A673 (cell line): ENCODE data around the gene ZNF425. TPM values are rescaled to one million over a fixed set of nuclear protein-coding genes. Genes with fewer than 3 reads are reported as not detected.

Experiments
- BruUV-seq: library from RNA; stranded (reverse); fragments of 400-500 nt; replicated peaks from 2 replicates; lab custom pipeline; 2021; lab: Mats Ljungman, UMichigan
- CTCF ChIA-PET: fragments of 300-600 bp; sonication (Branson Sonifier 250); formaldehyde crosslinking; loops from one replicate; lab custom pipeline; 2022; ENCODE audit warnings: antibody characterized with exemption; lab: Charles Lee
- POLR2A ChIA-PET: fragments of 300-600 bp; sonication (Branson Sonifier 250); formaldehyde crosslinking; loops from one replicate; lab custom pipeline; 2022; ENCODE audit warnings: antibody characterized with exemption; ENCODE audit not compliant: low non-redundant PET; lab: Charles Lee
- DNase-seq: peaks from one replicate; pipeline ENCODE4 v3.0.0-alpha.2; 2015; ENCODE audit warnings: low spot score
- H3K27ac ChIP-seq: fragments of 200-600 bp; sonication (generic); 2 replicates; pipeline ENCODE4 v1.5.1; 2016; ENCODE audit warnings: mixed run types, low read depth, mild to moderate bottlenecking, mixed read lengths, antibody characterized with exemption, low read length; ENCODE audit not compliant: poor library complexity, severe bottlenecking
- H3K27me3 ChIP-seq: fragments of 200-600 bp; sonication (generic); replicated peaks from 2 replicates; pipeline ENCODE4 v1.6.1; 2017; ENCODE audit warnings: mixed run types, low read depth, mild to moderate bottlenecking, mixed read lengths, antibody characterized with exemption, low read length; ENCODE audit not compliant: insufficient read depth, poor library complexity
- H3K36me3 ChIP-seq: fragments of 200-600 bp; sonication (generic); 2 replicates; pipeline ENCODE4 v1.6.1; 2016; ENCODE audit warnings: mixed run types, mild to moderate bottlenecking, mixed read lengths, antibody characterized with exemption, low read length; ENCODE audit not compliant: insufficient read depth, poor library complexity, severe bottlenecking
- H3K4me1 ChIP-seq: fragments of 200-600 bp; sonication (generic); 2 replicates; pipeline ENCODE4 v1.6.1; 2017; ENCODE audit warnings: mixed run types, mild to moderate bottlenecking, mixed read lengths, antibody characterized with exemption, low read length; ENCODE audit not compliant: insufficient read depth, poor library complexity, severe bottlenecking
- H3K4me3 ChIP-seq: fragments of 200-600 bp; sonication (generic); 2 replicates; pipeline ENCODE4 v1.5.1; 2016; ENCODE audit warnings: low read depth, mixed run types, mild to moderate bottlenecking, mixed read lengths, low read length; ENCODE audit not compliant: poor library complexity, severe bottlenecking
- H3K9me3 ChIP-seq: fragments of 200-600 bp; sonication (generic); 2 replicates; pipeline ENCODE4 v1.6.1; 2016; ENCODE audit warnings: mixed run types, low read depth, mild to moderate bottlenecking, mixed read lengths, antibody characterized with exemption, low read length; ENCODE audit not compliant: poor library complexity, severe bottlenecking
- EZH2 ChIP-seq: fragments of 200-600 bp; sonication (generic); IDR thresholded peaks from 2 replicates; pipeline ENCODE4 v1.6.1; 2017; ENCODE audit warnings: borderline replicate concordance, low read depth, mild to moderate bottlenecking, mixed read lengths, antibody characterized with exemption, low read length; ENCODE audit not compliant: poor library complexity, severe bottlenecking
- intact Hi-C: fragments of 100-400 bp; cut with micrococcal nuclease; formaldehyde crosslinking; loops from one replicate; pipeline ENCODE4 v1.10.0; 2022; ENCODE audit not compliant: unreplicated experiment
- total RNA-seq: library from RNA; stranded (reverse); gene quantifications from 2 replicates; pipeline ENCODE4 v1.2.3, GENCODE V29; 2021
- TF ChIP-seq, protein P1 (sequence below): fragments of 300-800, 200-600 bp; sonication (generic); conservative IDR thresholded peaks from 2 replicates; pipeline ENCODE4 v1.5.1; 2017; ENCODE audit warnings: low read depth, mild to moderate bottlenecking, antibody characterized with exemption, low read length, moderate library complexity, mixed read lengths

ZNF425 gene
- total RNA-seq, 1 experiment from 2014 or later, result 1.2 TPM

DNA sequence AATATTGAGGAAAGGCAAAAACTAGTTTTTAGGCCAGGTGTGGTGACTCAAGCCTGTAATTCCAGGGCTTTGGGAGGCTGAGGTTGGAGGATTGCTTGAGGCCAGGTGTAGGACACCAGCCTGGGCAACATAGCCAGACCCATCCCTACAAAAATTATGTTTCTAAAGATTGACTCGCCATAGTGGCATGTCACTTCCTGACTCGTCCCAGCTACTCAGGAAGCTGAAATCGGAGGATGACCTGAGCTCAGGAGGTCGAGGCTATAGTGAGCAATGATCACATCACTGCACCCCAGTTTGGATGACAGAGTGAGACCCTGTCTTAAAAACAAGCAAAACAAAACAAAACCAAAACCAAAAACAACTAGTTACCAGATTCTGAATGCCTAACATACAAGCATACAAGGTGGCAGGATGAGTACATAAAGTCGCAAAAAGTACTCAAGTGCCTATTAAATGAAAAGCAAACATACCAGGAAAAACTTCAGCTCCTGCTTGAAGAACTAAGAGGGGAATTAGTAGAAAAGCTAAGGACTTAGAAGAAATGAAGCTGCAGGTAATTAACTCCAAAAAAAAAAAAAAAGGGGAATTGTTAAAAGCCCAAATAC, 35.2 kb upstream of the ZNF425 start:
- intact Hi-C loops, result no loop called here
- TF ChIP-seq, protein P1, sequence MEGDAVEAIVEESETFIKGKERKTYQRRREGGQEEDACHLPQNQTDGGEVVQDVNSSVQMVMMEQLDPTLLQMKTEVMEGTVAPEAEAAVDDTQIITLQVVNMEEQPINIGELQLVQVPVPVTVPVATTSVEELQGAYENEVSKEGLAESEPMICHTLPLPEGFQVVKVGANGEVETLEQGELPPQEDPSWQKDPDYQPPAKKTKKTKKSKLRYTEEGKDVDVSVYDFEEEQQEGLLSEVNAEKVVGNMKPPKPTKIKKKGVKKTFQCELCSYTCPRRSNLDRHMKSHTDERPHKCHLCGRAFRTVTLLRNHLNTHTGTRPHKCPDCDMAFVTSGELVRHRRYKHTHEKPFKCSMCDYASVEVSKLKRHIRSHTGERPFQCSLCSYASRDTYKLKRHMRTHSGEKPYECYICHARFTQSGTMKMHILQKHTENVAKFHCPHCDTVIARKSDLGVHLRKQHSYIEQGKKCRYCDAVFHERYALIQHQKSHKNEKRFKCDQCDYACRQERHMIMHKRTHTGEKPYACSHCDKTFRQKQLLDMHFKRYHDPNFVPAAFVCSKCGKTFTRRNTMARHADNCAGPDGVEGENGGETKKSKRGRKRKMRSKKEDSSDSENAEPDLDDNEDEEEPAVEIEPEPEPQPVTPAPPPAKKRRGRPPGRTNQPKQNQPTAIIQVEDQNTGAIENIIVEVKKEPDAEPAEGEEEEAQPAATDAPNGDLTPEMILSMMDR, result no peak
- TF ChIP-seq EZH2, result no peak
- POLR2A ChIA-PET, result no interaction called here
- BruUV-seq, result no TSS peak
- CTCF ChIA-PET, result no interaction called here
- DNase-seq, result no peak
- Histone ChIP-seq H3K27me3 (no peaks in the 10 kb centered on the region), H3K27ac (no peak overlapping the region), H3K9me3 (no peaks in the 10 kb centered on the region), H3K4me3 (no peak overlapping the region), H3K36me3 (peaks cover 26% of the 10 kb centered on the region), H3K4me1 (no peaks in the 10 kb centered on the region)

DNA sequence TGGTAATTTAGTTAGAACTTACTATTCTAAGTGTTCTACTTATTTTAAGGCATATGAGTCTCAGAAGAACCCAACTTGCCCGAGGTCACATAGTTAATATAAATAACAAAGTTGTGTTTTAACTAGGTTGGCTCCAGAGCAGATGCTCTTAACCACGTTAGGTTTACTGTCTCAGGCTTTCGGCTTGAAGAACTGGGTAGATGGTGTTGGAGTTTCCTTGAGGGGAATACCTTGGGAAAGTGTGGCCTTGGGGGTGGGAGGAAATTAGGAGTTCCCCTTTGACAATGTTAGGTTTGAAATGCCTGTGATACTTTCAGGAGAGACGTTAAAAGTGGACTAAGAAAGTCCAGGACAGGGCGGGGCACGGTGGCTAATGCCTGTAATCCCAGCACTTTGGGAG, 30.8 kb upstream of the ZNF425 start:
- H3K4me3 ChIP-seq, result no peak overlapping the region
- H3K27ac ChIP-seq, result no peak overlapping the region
- no TSS peak for BruUV-seq
- CTCF ChIA-PET, result no interaction called here
- intact Hi-C loops, result no loop called here
- peaks cover 31% of the 10 kb centered on the region for H3K36me3 ChIP-seq
- POLR2A ChIA-PET, result no interaction called here
- TF ChIP-seq EZH2, result no peak
- TF ChIP-seq, protein P1, result no peak
- H3K27me3 ChIP-seq, result no peaks in the 10 kb centered on the region
- H3K9me3 ChIP-seq, result no peaks in the 10 kb centered on the region
- no peaks in the 10 kb centered on the region for H3K4me1 ChIP-seq
- no peak for DNase-seq

DNA sequence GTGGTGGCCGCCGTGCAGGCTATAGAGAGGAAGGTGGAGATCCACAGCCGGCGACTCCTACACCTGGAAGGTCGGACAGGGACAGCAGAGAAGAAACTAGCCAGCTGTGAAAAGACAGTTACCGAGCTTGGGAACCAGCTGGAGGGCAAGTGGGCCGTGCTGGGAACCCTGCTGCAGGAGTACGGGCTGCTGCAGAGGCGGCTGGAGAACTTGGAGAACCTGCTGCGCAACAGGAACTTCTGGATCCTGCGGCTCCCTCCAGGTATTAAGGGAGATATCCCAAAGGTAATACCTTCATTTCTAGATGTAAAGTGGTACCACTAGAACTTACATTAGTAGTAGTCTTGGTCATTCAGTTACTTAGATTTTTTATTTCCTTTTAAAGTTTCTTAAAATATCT, 27.9 kb upstream of the ZNF425 start:
- no peak for DNase-seq
- no TSS peak for BruUV-seq
- Histone ChIP-seq H3K9me3 (no peaks in the 10 kb centered on the region), H3K4me3 (no peak overlapping the region), H3K4me1 (no peaks in the 10 kb centered on the region), H3K27ac (no peak overlapping the region), H3K36me3 (peaks cover 34% of the 10 kb centered on the region), H3K27me3 (no peaks in the 10 kb centered on the region)
- ChIA-PET CTCF (no interaction called here), POLR2A (no interaction called here)
- intact Hi-C loops, result no loop called here
- no peak for TF ChIP-seq EZH2
- TF ChIP-seq, protein P1, result no peak
